ENCODE measurements around the gene CENPP.

CENPP gene

GRCh38 chr9:92527832-92528521 is 202.2 kb downstream of the CENPP start:
- Histone ChIP-seq H3K9ac (no peak overlapping the region), H2AFZ (no peak overlapping the region), H3K36me3 (ENCODE audit: control insufficient read depth, insufficient read depth, low read length) (no peaks in the 10 kb centered on the region), H3K4me2 (ENCODE audit: low read length) (no peak overlapping the region), H3K27ac (no peak overlapping the region), H3K79me2 (no peaks in the 10 kb centered on the region), H3K4me3 (ENCODE audit: low read depth, low read length) (no peak overlapping the region), H3K4me1 (no peaks in the 10 kb centered on the region), H3K27me3 (ENCODE audit: control insufficient read depth, insufficient read depth, low read length) (no peaks in the 10 kb centered on the region), H3K9me3 (ENCODE audit: control insufficient read depth, low read length) (no peaks in the 10 kb centered on the region)
- no peak for TF ChIP-seq CTCF (IDR thresholded peaks at IDR 0.05)

- Histone ChIP-seq H3K4me3 (ENCODE audit: low read depth, low read length) (no peak overlapping the region), H3K36me3 (ENCODE audit: control insufficient read depth, insufficient read depth, low read length) (no peaks in the 10 kb centered on the region), H3K79me2 (no peaks in the 10 kb centered on the region), H3K27me3 (ENCODE audit: control insufficient read depth, insufficient read depth, low read length) (no peaks in the 10 kb centered on the region), H3K4me2 (ENCODE audit: low read length) (no peak overlapping the region), H2AFZ (no peak overlapping the region), H3K9me3 (ENCODE audit: control insufficient read depth, low read length) (no peaks in the 10 kb centered on the region), H3K27ac (no peak overlapping the region), H3K4me1 (no peaks in the 10 kb centered on the region), H3K9ac (no peak overlapping the region)
- TF ChIP-seq CTCF (IDR thresholded peaks at IDR 0.05): no peak
Measured at GRCh38 chr9:92528522-92528849, 202.7 kb downstream of the CENPP start.

- no peak overlapping the region for H3K4me3 ChIP-seq (ENCODE audit: low read depth, low read length)
- no peak overlapping the region for H3K9ac ChIP-seq
- H3K4me2 ChIP-seq (ENCODE audit: low read length): no peak overlapping the region
- no peak overlapping the region for H2AFZ ChIP-seq
- no peak for TF ChIP-seq CTCF (IDR thresholded peaks at IDR 0.05)
- H3K27me3 ChIP-seq (ENCODE audit: control insufficient read depth, insufficient read depth, low read length): no peaks in the 10 kb centered on the region
- H3K27ac ChIP-seq: no peak overlapping the region
- H3K79me2 ChIP-seq: no peaks in the 10 kb centered on the region
- no peaks in the 10 kb centered on the region for H3K9me3 ChIP-seq (ENCODE audit: control insufficient read depth, low read length)
- H3K36me3 ChIP-seq (ENCODE audit: control insufficient read depth, insufficient read depth, low read length): no peaks in the 10 kb centered on the region
- no peaks in the 10 kb centered on the region for H3K4me1 ChIP-seq
Measured at GRCh38 chr9:92529124-92529523, 203.4 kb downstream of the CENPP start.

GRCh38 chr9:92530893-92531292 is 205.1 kb downstream of the CENPP start:
- H3K27me3 ChIP-seq (ENCODE audit: control insufficient read depth, insufficient read depth, low read length): no peaks in the 10 kb centered on the region
- H3K27ac ChIP-seq: no peak overlapping the region
- no peaks in the 10 kb centered on the region for H3K36me3 ChIP-seq (ENCODE audit: control insufficient read depth, insufficient read depth, low read length)
- no peak overlapping the region for H3K4me3 ChIP-seq (ENCODE audit: low read depth, low read length)
- no peak overlapping the region for H2AFZ ChIP-seq
- no peaks in the 10 kb centered on the region for H3K79me2 ChIP-seq
- TF ChIP-seq CTCF (IDR thresholded peaks at IDR 0.05): no peak
- no peaks in the 10 kb centered on the region for H3K4me1 ChIP-seq
- no peak overlapping the region for H3K4me2 ChIP-seq (ENCODE audit: low read length)
- no peak overlapping the region for H3K9ac ChIP-seq
- no peaks in the 10 kb centered on the region for H3K9me3 ChIP-seq (ENCODE audit: control insufficient read depth, low read length)

- Histone ChIP-seq H3K36me3 (ENCODE audit: control insufficient read depth, insufficient read depth, low read length) (no peaks in the 10 kb centered on the region), H3K4me1 (no peaks in the 10 kb centered on the region), H2AFZ (no peak overlapping the region), H3K27me3 (ENCODE audit: control insufficient read depth, insufficient read depth, low read length) (no peaks in the 10 kb centered on the region), H3K9me3 (ENCODE audit: control insufficient read depth, low read length) (no peaks in the 10 kb centered on the region), H3K27ac (no peak overlapping the region), H3K9ac (no peak overlapping the region), H3K79me2 (no peaks in the 10 kb centered on the region), H3K4me3 (ENCODE audit: low read depth, low read length) (no peak overlapping the region), H3K4me2 (ENCODE audit: low read length) (no peak overlapping the region)
- no peak for TF ChIP-seq CTCF (IDR thresholded peaks at IDR 0.05)
Measured at GRCh38 chr9:92534204-92534603, 208.5 kb downstream of the CENPP start.
